Measurements from ENCODE around the gene TH.

- no peak for TF ChIP-seq CTCF (IDR thresholded peaks at IDR 0.05)
- TF ChIP-seq POLR2A (IDR thresholded peaks at IDR 0.05), result no peak
These were observed 8.7 kb upstream of the TH start for GRCh38 chr11:2180347-2180746.
